Gastrocnemius medialis (tissue), 4 donors: Measurements from ENCODE around the gene UGT1A9. TPM values are rescaled to one million over a fixed set of nuclear protein-coding genes. Genes with fewer than 3 reads are reported as not detected.
"Not testable (repeated sequence)": the region's sequence is repeated elsewhere in the genome, so short reads cannot be mapped to it uniquely, and the experiment has no call there.

ENCODE experiments used
- ATAC-seq, 2 donors: fragments of 150-250 bp; one replicate each; pipeline ENCODE4 v1.9.1; 2016
- DNase-seq, 2 donors: peaks; one replicate each; pipeline ENCODE4 v3.0.0-alpha.2; 2019
- H3K27ac ChIP-seq, 4 donors: fragments of 200-600 bp; sonication (generic); 1 replicate in 1 of 4; 2 replicates in 3 of 4; pipeline ENCODE4 v1.5.1; 2016 to 2018; ENCODE audit warnings: mild to moderate bottlenecking in 2 of 4, moderate library complexity in 1 of 4
- H3K27me3 ChIP-seq, 3 donors: fragments of 200-600 bp; sonication (generic) in 2 of 3; 1 replicate in 1 of 3; 2 replicates in 2 of 3; pipeline versions ENCODE4 v1.5.1 to v1.6.0; 2016 to 2019; ENCODE audit warnings: mild to moderate bottlenecking in 1 of 3, moderate library complexity in 1 of 3
- H3K36me3 ChIP-seq, 2 donors: fragments of 200-600 bp; sonication (generic) in 1 of 2; one replicate each; pipeline ENCODE4 v1.5.1; 2017 to 2018
- H3K4me1 ChIP-seq, 2 donors: fragments of 200-600 bp; sonication (generic) in 1 of 2; one replicate each; pipeline ENCODE4 v1.5.1; 2016 to 2017; ENCODE audit warnings: mild to moderate bottlenecking in 2 of 2
- H3K4me3 ChIP-seq, 4 donors: fragments of 200-600 bp; sonication (generic) in 3 of 4; 1 replicate in 1 of 4; 2 replicates in 3 of 4; pipeline ENCODE4 v1.5.1; 2016 to 2019; ENCODE audit warnings: mild to moderate bottlenecking in 2 of 4
- H3K9me3 ChIP-seq, 3 donors: fragments of 200-600 bp; sonication (generic) in 2 of 3; 1 replicate in 1 of 3; 2 replicates in 2 of 3; pipeline ENCODE4 v1.5.1; 2016 to 2019
- POLR2A ChIP-seq, 2 donors: fragments of 450-650 bp; IDR thresholded peaks; one replicate each; pipeline ENCODE4 v1.6.1; 2017; ENCODE audit warnings: antibody characterized with exemption in 2 of 2, mild to moderate bottlenecking in 2 of 2, moderate library complexity in 2 of 2
- in situ Hi-C, 4 donors: fragments of 200-750 bp; cut with MboI; loops; one replicate each; pipeline versions ENCODE4 v1.15.0 to v1.8.0; 2017; ENCODE audit warnings: low sequenced_read_pairs in 4 of 4
- intact Hi-C: fragments of 100-400 bp; cut with DNase I; formaldehyde crosslinking; loops from one replicate; pipeline ENCODE4 v1.15.1; 2023; ENCODE audit warnings: low total_unique reads
- total RNA-seq, 4 donors: library from RNA; depleted of rRNA; stranded (reverse); fragments of >200 nt; gene quantifications; one replicate each; pipeline versions ENCODE4 v1.1.0 to v1.2.3, GENCODE V29; 2016
- TF ChIP-seq, protein P1 (sequence below), 5 experiments: fragments of 450-650 bp in 3 of 5; fragments of 200-600 bp in 2 of 5; sonication (generic) in 2 of 5; IDR thresholded peaks in 4 of 5; conservative IDR thresholded peaks in 1 of 5; 1 replicate in 4 of 5; 2 replicates in 1 of 5; pipeline ENCODE4 v1.5.1; 2016 to 2019; ENCODE audit warnings: antibody characterized with exemption in 5 of 5, mild to moderate bottlenecking in 3 of 5, moderate library complexity in 3 of 5

UGT1A9 gene
- total RNA-seq, 4 donors from 2014 or later, result 0.13 to 0.38 TPM; not detected in 2

DNA sequence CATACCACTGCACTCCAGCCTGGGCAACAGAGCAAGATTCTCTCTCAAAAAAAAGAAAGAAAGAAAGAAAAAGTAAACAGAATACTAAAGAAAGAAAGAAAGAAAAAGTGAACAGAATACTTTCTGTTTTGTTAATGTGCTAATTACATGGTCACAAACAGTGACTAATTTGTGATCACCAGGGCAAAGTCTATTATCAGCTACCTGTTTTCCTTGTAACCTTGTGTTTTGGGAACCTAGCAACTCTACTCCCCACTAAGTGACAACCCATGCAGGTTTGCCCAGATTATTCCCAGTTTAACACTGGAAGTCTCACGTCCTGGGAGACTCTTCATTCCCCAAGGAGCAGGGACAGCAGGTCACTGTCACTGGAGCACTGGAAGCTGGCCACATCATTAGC lies 16.7 kb upstream of the UGT1A9 start:
- in situ Hi-C loops, result no loop called here
- Histone ChIP-seq H3K4me3 (no peak overlapping the region), H3K4me1 (no peaks in the 10 kb centered on the region), H3K9me3 (no peaks in the 10 kb centered on the region), H3K27ac (no peak overlapping the region), H3K27me3 (no peaks in the 10 kb centered on the region), H3K36me3 (no peaks in the 10 kb centered on the region)
- TF ChIP-seq, protein P1, sequence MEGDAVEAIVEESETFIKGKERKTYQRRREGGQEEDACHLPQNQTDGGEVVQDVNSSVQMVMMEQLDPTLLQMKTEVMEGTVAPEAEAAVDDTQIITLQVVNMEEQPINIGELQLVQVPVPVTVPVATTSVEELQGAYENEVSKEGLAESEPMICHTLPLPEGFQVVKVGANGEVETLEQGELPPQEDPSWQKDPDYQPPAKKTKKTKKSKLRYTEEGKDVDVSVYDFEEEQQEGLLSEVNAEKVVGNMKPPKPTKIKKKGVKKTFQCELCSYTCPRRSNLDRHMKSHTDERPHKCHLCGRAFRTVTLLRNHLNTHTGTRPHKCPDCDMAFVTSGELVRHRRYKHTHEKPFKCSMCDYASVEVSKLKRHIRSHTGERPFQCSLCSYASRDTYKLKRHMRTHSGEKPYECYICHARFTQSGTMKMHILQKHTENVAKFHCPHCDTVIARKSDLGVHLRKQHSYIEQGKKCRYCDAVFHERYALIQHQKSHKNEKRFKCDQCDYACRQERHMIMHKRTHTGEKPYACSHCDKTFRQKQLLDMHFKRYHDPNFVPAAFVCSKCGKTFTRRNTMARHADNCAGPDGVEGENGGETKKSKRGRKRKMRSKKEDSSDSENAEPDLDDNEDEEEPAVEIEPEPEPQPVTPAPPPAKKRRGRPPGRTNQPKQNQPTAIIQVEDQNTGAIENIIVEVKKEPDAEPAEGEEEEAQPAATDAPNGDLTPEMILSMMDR (IDR thresholded peaks at IDR 0.05 in 4 of 5, conservative IDR thresholded peaks at IDR 0.05 in 1 of 5), result no peak
- TF ChIP-seq POLR2A (IDR thresholded peaks at IDR 0.05), result no peak
- ATAC-seq, result no peak
- DNase-seq, result no peak
- intact Hi-C loops, result no loop called here

DNA sequence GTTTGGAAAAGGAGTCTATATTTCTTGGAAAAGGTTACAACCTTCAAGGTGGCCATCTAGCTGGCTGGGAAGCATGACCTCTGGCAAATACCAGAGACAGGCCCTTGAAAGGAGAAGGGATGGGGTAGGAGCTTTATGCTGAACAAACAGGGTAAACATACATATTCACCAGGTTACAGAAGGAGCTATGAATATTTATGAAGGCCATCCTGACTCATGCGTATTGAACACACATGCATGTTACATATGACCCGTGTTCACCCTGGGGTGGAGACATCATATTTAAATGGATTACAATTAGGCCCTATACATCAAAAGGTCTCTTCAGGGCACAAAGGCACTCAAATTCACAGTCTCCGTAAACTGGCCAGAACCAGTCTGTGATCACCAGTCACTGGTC lies 15.8 kb upstream of the UGT1A9 start:
- H3K9me3 ChIP-seq, H3K4me3 ChIP-seq, DNase-seq, in situ Hi-C loops, H3K4me1 ChIP-seq, ATAC-seq, H3K36me3 ChIP-seq, H3K27me3 ChIP-seq, H3K27ac ChIP-seq, intact Hi-C loops: not testable (repeated sequence)

DNA sequence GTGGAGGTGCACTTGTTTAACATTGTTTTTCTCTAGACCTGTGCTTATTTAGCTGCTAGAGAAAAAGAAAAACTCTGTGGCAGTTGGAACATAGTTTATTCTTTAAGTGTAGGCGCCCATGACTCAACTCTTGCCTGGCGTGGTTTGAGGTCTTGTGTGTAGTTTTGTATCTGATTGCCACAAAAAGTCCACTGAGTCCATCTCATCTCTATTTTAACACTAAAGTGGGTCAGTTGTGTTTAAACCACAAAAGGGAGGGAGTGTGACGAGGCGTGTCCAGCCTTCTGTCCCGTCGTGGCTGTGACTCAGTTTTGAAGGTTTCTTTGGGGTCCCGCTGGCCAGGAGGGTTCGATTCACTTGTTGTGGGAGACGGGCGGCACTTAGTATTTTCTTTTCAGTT lies 15.3 kb upstream of the UGT1A9 start:
- TF ChIP-seq POLR2A (IDR thresholded peaks at IDR 0.05), result no peak
- TF ChIP-seq, protein P1 (IDR thresholded peaks at IDR 0.05 in 4 of 5, conservative IDR thresholded peaks at IDR 0.05 in 1 of 5), result no peak
- Histone ChIP-seq H3K27ac (no peak overlapping the region), H3K36me3 (no peaks in the 10 kb centered on the region), H3K4me3 (no peak overlapping the region), H3K9me3 (no peaks in the 10 kb centered on the region), H3K27me3 (no peaks in the 10 kb centered on the region), H3K4me1 (no peaks in the 10 kb centered on the region)
- in situ Hi-C loops, result no loop called here
- DNase-seq (no peak), ATAC-seq (no peak)
- intact Hi-C loops, result no loop called here

DNA sequence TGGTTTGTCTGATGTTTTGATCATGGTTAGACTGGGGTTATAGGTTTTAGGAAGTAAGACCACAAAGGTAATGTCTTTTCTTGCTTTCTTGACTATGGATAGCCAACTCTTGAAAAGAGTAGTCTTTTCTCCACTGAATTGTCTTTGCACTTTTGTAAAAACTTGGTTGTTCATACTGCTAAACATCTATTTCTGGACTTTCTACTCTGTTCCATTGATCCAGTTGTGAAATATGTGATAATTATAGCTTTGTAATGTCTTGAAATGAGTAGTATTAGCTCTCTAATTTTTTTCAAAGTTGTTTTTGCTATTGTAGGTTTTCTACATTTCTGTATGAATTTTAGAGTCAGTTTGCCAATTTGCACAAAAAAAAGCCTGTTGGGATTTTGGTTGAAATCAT lies 13.1 kb upstream of the UGT1A9 start:
- Histone ChIP-seq H3K27ac (no peak overlapping the region), H3K4me1 (no peaks in the 10 kb centered on the region), H3K9me3 (no peaks in the 10 kb centered on the region), H3K4me3 (no peak overlapping the region), H3K36me3 (no peaks in the 10 kb centered on the region), H3K27me3 (no peaks in the 10 kb centered on the region)
- intact Hi-C loops, result no loop called here
- DNase-seq, result no peak
- in situ Hi-C loops, result no loop called here
- ATAC-seq, result no peak
- TF ChIP-seq POLR2A (IDR thresholded peaks at IDR 0.05), result no peak
- TF ChIP-seq, protein P1 (IDR thresholded peaks at IDR 0.05 in 4 of 5, conservative IDR thresholded peaks at IDR 0.05 in 1 of 5), result no peak

DNA sequence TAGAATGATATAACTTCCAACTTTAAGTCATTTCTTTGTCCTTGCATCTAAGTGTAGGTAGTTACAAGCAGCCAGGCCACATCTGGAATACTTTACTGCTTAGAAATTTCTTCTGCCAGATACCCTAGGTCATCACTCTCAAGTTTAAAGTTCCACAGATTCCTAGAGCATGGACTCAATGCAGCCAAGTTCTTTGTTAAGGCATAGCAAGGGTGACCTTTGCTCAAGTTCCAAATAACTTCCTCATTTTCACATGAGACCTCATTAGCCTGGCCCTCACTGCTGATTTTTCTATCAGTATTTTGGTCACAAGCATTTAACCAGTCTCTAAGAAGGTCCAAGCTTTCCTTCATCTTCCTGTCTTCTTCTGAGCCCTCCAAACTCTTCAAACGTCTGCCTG lies 7.8 kb upstream of the UGT1A9 start:
- H3K36me3 ChIP-seq, result no peaks in the 10 kb centered on the region
- intact Hi-C loops (no loop called here), in situ Hi-C loops (no loop called here)
- no peak for TF ChIP-seq POLR2A (IDR thresholded peaks at IDR 0.05)
- TF ChIP-seq, protein P1 (IDR thresholded peaks at IDR 0.05 in 4 of 5, conservative IDR thresholded peaks at IDR 0.05 in 1 of 5), result no peak
- no peaks in the 10 kb centered on the region for H3K27me3 ChIP-seq
- DNase-seq, result no peak
- no peak overlapping the region for H3K27ac ChIP-seq
- no peaks in the 10 kb centered on the region for H3K4me1 ChIP-seq
- no peaks in the 10 kb centered on the region for H3K9me3 ChIP-seq
- no peak overlapping the region for H3K4me3 ChIP-seq
- no peak for ATAC-seq
